GM18505 (cell line): ENCODE results near the gene CD47.

Experiments used
- ATAC-seq: cut with Tn5 transposase; IDR thresholded peaks from one replicate; pipeline ENCODE4 v1.9.1; 2021; ENCODE audit not compliant: unreplicated experiment
- POLR2A ChIP-seq: IDR thresholded peaks from 4 replicates; pipeline ENCODE4 v1.6.1; 2011; ENCODE audit warnings: borderline replicate concordance; ENCODE audit not compliant: insufficient read depth, insufficient read length; ENCODE audit errors: extremely low read depth

The CD47 gene

GRCh38 chr3:108036984-108037741, 53.7 kb downstream of the CD47 start:
- peak; percentile 69 for ATAC-seq
- TF ChIP-seq POLR2A = no peak

- no peak for ATAC-seq
- no peak for TF ChIP-seq POLR2A
Measured at GRCh38 chr3:108036401-108036800, 54.4 kb downstream of the CD47 start.

DNA sequence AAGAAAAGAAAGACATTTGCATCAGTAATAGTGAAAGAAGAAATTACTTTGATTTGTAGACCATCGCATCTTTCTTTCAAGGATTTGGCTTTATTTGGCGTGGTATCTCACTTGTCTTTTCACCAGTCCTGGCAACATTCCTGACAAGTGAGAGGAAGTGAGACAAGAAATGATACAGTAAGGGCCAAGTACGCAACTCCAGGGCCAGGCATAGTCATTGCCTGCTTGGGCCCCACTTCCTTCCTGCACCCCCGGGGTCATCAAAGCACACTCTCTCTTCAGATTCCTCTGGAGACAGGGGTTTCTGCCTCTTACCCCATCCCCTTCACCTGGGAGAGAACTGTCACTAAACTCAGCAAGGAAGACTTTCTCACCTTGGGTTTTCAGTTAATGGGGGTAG, 55.1 kb downstream of the CD47 start:
- no peak for ATAC-seq
- TF ChIP-seq POLR2A = no peak

- no peak for TF ChIP-seq POLR2A
- ATAC-seq = no peak
Measured at GRCh38 chr3:108031895-108032294, 58.9 kb downstream of the CD47 start.

DNA sequence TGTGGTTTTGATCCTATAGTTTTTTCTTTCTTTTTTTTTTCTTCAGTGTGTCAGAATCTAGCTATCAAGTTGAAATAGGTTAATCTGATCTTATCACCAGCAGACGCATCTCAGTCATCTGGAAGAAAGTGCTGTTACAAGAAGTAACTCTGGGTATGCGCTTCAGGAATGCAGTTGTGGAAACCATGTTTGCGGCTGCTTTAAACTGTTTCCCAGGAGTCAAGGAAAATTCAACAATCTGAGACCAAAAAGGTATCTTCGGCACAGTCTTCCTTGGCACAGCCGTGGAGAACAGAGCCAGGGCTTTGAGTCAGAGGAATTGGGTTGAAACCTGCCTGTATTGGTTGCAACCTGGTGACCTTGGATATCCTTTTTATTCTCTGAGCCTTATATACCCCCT, 59.9 kb downstream of the CD47 start:
- no peak for TF ChIP-seq POLR2A
- no peak for ATAC-seq

- no peak for TF ChIP-seq POLR2A
- ATAC-seq = no peak
Measured at GRCh38 chr3:108029466-108029865, 61.4 kb downstream of the CD47 start.

DNA sequence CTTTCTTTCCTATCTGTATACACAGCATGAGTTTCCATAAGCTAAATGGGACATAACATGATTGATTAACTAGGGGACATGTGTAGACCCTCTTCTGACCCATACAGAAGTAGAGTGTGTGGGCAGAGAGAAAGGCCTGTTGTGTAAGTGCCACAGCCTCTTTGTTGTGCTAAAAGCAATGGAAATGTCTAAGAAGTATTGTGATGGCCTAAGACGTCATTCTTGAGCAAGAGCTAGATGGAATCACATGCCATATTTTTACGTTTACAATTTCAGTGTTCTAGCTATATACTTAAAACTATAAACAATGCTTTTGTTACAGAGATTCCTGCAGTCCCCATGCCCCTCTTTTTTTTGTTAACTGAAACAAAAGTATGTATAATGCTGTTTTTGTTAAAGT, 61.9 kb downstream of the CD47 start:
- no peak for TF ChIP-seq POLR2A
- no peak for ATAC-seq

DNA sequence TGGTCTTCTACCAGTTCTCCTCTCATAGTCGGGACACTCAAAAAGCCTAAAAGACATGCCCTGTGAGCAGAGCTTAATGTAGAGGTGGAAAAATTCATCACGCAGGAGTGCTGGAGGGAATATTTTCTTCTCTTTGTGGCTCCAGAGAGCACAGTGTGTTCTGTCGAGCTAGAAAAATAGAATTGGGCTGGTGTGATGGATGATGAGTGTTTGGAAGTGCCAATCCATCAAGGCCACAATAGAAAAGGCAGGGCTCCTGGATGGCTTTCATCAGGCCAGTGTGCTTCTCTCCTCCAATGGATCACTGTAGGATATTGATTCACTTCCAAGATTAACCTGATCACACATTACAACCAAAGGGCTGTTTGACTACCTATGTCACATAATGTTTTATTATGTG, 65.7 kb downstream of the CD47 start:
- ATAC-seq = no peak
- no peak for TF ChIP-seq POLR2A

- no peak for TF ChIP-seq POLR2A
- ATAC-seq = no peak
Measured at GRCh38 chr3:108024146-108024850, 66.5 kb downstream of the CD47 start.

DNA sequence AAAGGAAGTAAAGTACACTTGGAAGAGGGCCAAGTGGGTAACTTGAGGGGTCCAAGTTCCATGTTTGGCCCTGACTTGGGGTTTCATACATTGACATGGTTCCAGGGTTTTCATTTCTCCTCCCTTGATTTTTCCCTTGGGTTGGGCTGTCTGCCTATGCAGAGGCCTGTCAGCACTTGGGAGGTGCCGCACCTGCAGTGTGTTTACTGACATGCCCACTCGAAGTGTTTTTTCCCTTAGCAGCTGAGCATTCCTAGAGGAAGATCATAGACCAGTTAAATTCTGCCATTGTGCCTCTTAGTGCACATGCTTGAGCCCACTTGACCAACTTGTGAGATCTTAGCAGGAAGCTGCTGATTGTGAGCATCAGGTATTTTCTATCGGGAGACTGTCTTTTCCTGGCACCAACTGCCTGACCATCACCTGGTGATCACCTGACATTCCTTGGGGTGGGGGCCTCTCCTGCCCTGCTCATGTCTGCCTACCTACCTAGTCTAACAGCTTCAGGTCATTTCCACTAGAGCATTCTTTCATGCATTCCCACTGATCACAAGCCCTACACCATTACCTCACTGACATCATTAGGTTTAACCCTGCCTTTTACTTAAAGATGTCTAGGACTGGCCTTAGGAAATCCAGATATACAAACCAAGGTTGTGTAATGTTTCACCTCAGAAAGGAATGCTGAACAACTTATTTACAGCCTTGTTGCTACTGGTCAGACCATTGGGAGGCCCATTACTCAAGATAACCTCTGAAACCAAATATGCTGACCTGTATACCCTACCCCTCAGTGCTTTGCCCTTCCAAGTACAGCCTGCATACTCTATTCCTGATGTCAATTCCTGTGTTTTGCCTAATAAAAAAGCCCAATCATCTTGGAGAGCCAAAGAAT, 68.3 kb downstream of the CD47 start:
- ATAC-seq = no peak
- TF ChIP-seq POLR2A = no peak

- no peak for ATAC-seq
- no peak for TF ChIP-seq POLR2A
Measured at GRCh38 chr3:108021533-108021932, 69.3 kb downstream of the CD47 start.

- TF ChIP-seq POLR2A = no peak
- no peak for ATAC-seq
Measured at GRCh38 chr3:108021131-108021530, 69.7 kb downstream of the CD47 start.

DNA sequence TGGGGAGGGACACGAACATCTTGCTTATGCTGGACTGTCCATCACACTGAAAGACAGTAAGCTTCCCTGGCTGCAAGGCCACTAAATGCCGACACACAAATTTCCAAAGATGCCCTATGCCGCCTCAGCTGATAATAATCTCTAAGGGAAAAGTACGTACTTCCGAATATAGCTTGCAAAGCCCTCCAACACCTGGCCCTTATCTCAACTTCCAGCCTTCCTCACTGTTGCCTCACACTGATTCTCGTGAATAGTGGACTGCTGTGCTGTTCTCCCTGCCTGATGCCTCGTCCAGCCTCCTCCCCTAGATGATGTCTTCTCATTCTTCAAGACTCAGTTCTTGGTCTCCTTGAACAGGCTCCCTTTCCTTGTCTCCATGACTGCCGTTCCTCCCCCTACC, 72.3 kb downstream of the CD47 start:
- TF ChIP-seq POLR2A = no peak
- ATAC-seq = no peak
